GM11168 (cell line): ENCODE results near the gene TCF7L2.
"Not testable (repeated sequence)": the region's sequence is repeated elsewhere in the genome, so short reads cannot be mapped to it uniquely, and the experiment has no call there.

Experiments
- in situ Hi-C: fragments of 300-500 bp; cut with MboI; formaldehyde crosslinking; loops from one replicate; pipeline ENCODE4 v1.12.0; 2022; ENCODE audit warnings: low sequenced_read_pairs; ENCODE audit not compliant: unreplicated experiment

TCF7L2 gene

DNA sequence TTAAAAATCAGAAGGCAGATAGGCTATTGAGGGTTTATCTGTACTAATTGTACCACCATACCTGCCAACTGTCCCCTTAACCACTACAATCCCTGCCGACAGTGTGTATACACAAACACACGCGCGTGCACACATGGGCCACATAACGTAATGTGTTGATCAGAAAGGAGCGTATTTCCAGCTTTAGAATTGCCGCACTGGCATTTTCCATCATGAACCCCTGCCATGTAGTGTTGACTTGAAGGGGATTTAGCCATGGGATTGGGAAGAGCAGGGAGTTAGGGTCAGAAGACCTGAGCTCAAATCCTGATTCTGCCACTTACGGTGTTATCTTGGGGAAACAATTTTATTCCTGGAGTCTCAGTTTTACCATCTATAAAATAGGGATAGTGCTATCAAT, 158.9 kb downstream of the TCF7L2 start:
- in situ Hi-C loops, result no loop called here

DNA sequence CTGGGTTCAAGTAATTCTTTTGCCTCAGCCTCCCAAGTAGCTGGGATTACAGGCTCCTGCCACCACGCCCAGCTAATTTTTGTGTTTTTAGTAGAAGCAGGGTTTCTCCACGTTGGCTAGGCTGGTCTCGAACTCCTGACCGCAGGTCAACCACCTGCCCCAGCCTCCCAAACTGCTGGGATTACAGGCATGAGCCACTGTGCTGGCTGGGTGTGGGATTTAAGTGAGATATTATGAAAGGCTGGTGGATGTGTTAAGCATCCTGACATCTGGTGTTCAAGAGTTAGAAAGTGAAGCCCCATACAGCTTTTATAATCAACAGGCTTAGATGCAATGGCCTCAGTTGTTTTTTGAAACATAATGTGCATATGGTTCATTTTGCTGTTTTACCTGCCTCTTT, 159.4 kb downstream of the TCF7L2 start:
- in situ Hi-C loops, result not testable (repeated sequence)

- in situ Hi-C loops, result no loop called here
These were observed 161.2 kb downstream of the TCF7L2 start for GRCh38 chr10:113111260-113111659.

- in situ Hi-C loops, result no loop called here
These were observed 162.1 kb downstream of the TCF7L2 start for GRCh38 chr10:113111900-113112853.

DNA sequence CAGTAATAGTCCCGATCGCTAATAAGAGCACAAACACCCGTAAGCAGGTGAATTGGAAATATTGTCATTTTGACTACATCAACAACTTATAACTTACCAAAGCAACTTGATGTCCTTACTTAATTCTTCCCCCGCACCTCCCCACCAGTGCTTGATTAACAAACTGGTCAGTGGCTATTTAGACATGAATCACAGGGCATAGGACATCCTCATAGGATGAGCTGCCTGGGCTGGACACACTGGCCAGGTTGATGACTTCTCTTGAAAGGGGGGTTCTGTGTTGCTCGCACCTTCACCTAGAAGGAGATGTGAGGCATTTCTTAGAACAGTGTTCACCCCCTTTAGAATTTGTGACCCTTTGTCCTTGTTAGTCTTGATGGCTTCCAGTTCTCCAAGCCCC, 163.2 kb downstream of the TCF7L2 start:
- in situ Hi-C loops, result no loop called here

GRCh38 chr10:113113918-113114317, 163.9 kb downstream of the TCF7L2 start:
- in situ Hi-C loops, result no loop called here

GRCh38 chr10:113115556-113115955, 165.5 kb downstream of the TCF7L2 start:
- in situ Hi-C loops, result no loop called here

DNA sequence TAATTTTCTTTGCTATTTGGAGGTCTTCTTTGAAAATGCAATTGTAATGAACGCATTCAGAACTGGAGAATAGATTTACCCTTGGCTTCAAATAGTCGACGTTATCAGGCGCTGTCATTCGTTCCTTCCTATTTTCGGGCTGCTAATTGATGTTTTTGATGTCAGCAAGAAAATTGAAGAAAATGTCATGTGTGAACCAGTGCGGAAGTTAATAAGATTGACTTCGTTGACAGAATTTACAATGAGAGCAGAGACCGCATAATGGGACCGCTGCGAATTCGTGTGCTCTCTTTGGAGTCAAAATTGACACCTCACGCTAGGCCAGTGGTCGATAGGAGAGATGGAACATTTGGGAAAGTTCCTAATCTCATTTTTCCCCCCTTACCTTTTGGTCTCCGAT, 168.8 kb downstream of the TCF7L2 start:
- in situ Hi-C loops, result no loop called here

- in situ Hi-C loops, result no loop called here
These were observed 169.8 kb downstream of the TCF7L2 start for GRCh38 chr10:113119801-113120200.

GRCh38 chr10:113121153-113121552, 171.1 kb downstream of the TCF7L2 start:
- in situ Hi-C loops, result no loop called here

DNA sequence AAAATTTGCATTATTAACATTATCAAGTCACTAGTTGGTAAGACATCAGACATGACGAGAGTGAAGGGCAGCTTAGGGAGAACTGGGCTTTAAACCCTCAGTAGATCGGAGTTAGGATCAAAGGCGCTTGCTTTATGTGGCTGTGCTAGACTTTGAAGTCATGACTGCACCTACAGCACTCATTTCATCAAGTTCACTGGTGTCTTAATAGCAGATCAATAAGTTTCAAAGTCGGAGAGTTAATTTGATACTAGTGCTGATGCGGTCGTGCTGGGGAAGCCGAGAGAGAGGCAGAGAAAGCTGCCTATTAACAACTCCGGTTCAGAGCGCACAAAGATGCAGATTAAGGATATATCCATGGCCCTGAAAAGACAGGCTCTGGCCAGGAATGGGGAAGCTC, 172.9 kb downstream of the TCF7L2 start:
- in situ Hi-C loops, result no loop called here

- in situ Hi-C loops, result no loop called here
These were observed 174.7 kb downstream of the TCF7L2 start for GRCh38 chr10:113124724-113125123.

GRCh38 chr10:113125612-113126011, 175.6 kb downstream of the TCF7L2 start:
- in situ Hi-C loops, result no loop called here

DNA sequence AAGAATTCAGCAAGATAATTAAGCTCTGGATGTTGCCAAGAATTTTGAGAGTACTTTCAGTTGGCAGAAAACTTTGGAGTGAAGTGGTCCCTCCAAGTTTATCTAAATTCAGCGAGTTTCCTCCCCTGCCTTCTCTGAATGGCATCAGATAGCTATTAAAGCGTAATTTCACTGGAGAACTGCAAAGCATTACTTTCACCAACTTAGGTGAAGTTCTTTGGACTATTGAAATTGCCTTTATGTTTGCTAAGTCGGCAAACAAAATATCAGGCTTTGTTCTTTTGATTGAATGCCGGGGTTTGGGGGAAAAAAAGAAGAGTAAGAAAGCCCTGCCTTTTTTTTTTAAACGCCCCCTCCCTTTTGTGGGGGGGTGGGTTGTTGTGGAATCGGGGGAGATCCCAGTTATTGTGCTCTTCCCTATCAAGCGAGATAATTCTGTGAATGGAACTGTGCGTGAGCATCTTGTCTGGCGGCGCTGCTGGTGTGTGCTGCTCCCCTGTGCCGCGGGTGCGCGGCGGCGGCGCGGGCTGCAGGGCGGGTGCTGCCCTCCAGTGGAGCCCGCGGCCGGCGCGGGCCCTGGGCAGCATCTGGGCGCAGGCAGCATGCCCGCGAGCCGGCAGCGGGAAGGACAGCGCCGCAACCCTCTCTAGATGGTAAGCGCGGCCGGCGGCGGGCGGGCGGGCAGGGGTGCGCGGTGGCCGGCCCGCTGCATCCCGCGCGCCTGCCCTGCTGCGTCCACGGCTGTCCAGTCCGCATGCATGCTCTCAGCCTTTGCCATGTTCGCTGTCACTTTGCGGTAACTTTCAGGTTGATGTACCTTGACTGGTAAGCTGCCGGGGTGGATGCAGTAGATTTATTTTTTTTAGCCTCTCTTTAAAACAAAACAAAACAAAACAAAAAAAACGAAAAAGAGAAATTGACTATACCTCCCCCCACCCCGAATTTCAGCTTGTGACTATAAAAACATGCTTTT, 176.5 kb downstream of the TCF7L2 start:
- in situ Hi-C loops, result no loop called here

DNA sequence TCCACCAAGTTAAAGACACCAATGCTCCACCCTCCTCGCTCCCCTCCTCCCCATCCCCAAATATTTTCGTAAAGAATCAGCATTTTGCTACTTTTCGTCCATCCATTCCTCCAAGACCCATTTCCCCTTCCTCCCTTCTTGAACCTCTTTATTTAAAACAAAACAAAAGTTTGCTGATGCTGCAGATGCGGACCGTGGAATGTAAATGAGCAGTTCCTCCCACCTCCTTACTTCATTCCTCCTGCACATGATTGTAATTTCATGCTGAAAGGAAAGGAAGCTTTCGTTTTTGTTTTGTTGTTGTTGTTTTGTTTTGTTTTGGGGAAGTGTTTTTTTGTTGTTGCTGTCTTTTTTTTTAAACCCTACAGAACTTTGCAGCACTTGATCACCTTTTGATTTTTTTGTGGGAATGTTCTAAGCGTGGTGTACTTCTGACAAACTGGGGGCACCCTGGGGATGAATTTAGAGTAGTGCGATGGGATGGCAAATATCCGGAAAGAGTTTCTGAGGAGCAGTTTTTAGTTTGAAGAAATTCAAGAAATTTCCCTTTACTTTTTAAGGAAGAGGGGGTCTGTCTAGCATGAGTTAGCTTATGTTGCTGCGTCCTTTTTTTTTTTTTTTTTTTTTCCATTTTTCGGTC, 177.3 kb downstream of the TCF7L2 start:
- in situ Hi-C loops, result no loop called here

DNA sequence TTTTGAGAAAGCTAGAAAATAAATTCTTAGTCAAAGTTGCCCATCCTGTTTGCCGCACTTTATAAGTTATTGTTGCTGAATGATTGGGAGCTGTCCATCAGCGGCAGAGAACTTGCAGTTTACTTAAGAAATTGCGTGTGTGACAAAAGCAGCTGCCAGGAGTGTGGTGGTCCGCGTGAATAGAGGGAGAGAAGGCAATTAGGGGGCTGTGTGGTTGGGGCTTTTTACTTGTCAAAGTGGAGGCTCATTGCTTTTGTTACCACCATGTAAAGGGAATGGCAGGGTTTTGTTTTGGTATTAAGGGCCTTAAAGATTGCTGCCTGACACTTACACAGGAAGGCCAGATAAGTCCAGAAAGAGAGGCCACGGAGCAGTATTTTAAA, 177.8 kb downstream of the TCF7L2 start:
- in situ Hi-C loops, result no loop called here

- in situ Hi-C loops, result no loop called here
These were observed 178.5 kb downstream of the TCF7L2 start for GRCh38 chr10:113128450-113129070.

DNA sequence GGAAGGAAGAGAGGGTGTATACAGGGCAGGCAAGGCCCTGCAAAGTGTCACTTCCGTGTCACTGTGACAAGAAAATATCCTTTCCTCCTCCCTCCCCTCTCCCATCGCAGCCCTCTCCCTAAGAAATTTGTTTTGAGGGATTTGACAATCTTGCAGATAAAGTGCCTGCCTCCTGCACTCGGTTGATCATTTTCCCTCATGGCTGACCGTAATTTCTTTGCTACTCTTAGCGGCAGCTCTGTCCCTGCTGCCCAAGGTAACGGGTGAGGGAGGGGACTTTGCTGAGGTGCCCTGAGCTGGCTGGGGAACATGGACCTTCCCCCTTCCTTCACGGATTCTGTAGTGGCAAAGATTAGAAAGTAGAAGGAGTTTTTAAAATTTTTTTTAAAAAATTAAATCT, 179.1 kb downstream of the TCF7L2 start:
- in situ Hi-C loops, result no loop called here

DNA sequence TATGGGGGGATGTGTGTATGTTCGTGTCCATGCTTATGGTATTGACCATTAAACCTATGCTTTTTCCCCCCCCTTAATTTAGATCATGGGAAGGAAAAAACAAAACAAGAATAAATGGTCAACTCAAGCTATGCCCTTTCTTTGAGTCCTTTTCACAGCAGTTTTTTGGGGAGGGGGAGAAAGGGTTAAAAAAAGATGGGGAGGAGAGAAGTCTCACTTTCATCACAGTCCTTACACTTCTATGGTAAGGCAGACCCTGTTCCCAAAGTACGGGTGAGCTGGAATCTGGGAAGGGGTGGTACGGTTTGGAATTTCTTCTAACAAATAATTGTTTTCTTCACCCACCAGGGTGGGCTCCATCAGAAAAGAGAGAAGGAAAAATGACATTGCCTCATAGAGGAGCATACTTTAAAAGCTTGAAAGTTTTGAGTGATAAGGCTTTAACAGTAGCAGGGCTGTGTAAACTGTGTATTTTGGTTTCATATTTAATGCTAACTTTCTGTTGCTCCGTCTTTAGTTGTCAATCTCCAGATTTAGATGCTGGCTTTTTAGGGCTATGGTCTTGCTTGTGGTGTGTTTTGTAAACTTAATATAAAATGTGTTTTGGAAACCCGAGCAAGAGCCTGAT, 180.1 kb downstream of the TCF7L2 start:
- in situ Hi-C loops, result no loop called here
